ENCODE measurements around the gene SLC2A8.
A peak's percentile ranks its signal among the peaks of the same experiment; 100 is the strongest.

SLC2A8 gene

GRCh38 chr9:127384016-127384730 lies 12.8 kb upstream of the SLC2A8 start:
- DNase-seq = no peak

GRCh38 chr9:127384901-127385300 lies 12.1 kb upstream of the SLC2A8 start:
- DNase-seq = no peak

- DNase-seq = no peak
Observed at GRCh38 chr9:127386249-127386648, 10.7 kb upstream of the SLC2A8 start.

- DNase-seq = no peak
Observed at GRCh38 chr9:127386981-127387380, 10.0 kb upstream of the SLC2A8 start.

- DNase-seq = no peak
Observed at GRCh38 chr9:127388037-127388855, 8.7 kb upstream of the SLC2A8 start.

- no peak for DNase-seq
Observed at GRCh38 chr9:127388856-127389238, 8.1 kb upstream of the SLC2A8 start.

- no peak for DNase-seq
Observed at GRCh38 chr9:127389381-127390247, 7.4 kb upstream of the SLC2A8 start.

GRCh38 chr9:127390248-127390545 lies 6.8 kb upstream of the SLC2A8 start:
- no peak for DNase-seq

- no peak for DNase-seq
Observed at GRCh38 chr9:127390563-127390962, 6.4 kb upstream of the SLC2A8 start.

GRCh38 chr9:127392166-127392565 lies 4.8 kb upstream of the SLC2A8 start:
- DNase-seq = no peak

GRCh38 chr9:127392976-127393375 lies 4.0 kb upstream of the SLC2A8 start:
- no peak for DNase-seq

GRCh38 chr9:127393645-127394044 lies 3.3 kb upstream of the SLC2A8 start:
- no peak for DNase-seq

GRCh38 chr9:127395497-127396252 lies 1.3 kb upstream of the SLC2A8 start:
- no peak for DNase-seq

- no peak for DNase-seq
Observed at GRCh38 chr9:127396253-127396807, 639 bp upstream of the SLC2A8 start.

- peak; percentile 29 for DNase-seq
Observed at GRCh38 chr9:127397646-127398274, 791 bp downstream of the SLC2A8 start.

GRCh38 chr9:127398275-127398647 lies 1.3 kb downstream of the SLC2A8 start:
- no peak for DNase-seq

GRCh38 chr9:127398715-127399400 lies 1.9 kb downstream of the SLC2A8 start:
- DNase-seq = no peak

GRCh38 chr9:127399736-127400269 lies 2.8 kb downstream of the SLC2A8 start:
- no peak for DNase-seq

- no peak for DNase-seq
Observed at GRCh38 chr9:127402401-127403090, 5.6 kb downstream of the SLC2A8 start.

- no peak for DNase-seq
Observed at GRCh38 chr9:127403507-127404192, 6.7 kb downstream of the SLC2A8 start.
